H1 (cell line): ENCODE results near the gene TBX3. TPM values are rescaled to one million over a fixed set of nuclear protein-coding genes. Genes with fewer than 3 reads are reported as not detected.

ENCODE experiments used
- CTCF ChIA-PET: fragments of 300-600 bp; sonication (Branson Sonifier 250); formaldehyde crosslinking; loops from one replicate; lab custom pipeline; 2021; ENCODE audit not compliant: partially characterized antibody; lab: Charles Lee
- POLR2A ChIA-PET: fragments of 300-600 bp; sonication (Branson Sonifier 250); formaldehyde crosslinking; loops from one replicate; lab custom pipeline; 2021; ENCODE audit warnings: inconsistent platforms; ENCODE audit not compliant: partially characterized antibody; lab: Charles Lee
- DNase-seq, 2 experiments: peaks; one replicate each; pipeline versions ENCODE4 v3.0.0 to v3.0.0-alpha.2; 2010 to 2022; ENCODE audit warnings: low spot score in 2 of 2, low read depth in 1 of 2, mixed read lengths in 1 of 2
- FAIRE-seq: peaks from 2 replicates; lab custom pipeline; 2011; peaks lifted over from hg19 to GRCh38; lab: Jason Lieb, UNC
- H2AFZ ChIP-seq: 2 replicates; pipeline ENCODE4 v1.8.1; 2012; ENCODE audit warnings: low read length, inconsistent platforms
- H2AK5ac ChIP-seq: 2 replicates; pipeline ENCODE4 v1.6.1; 2013; ENCODE audit warnings: low read depth, low read length
- H2BK120ac ChIP-seq: replicated peaks from 2 replicates; pipeline ENCODE3; 2013; ENCODE audit warnings: low read depth, low read length, inconsistent platforms
- H2BK12ac ChIP-seq: 2 replicates; pipeline ENCODE4 v1.6.1; 2013; ENCODE audit warnings: low read depth, low read length
- H2BK15ac ChIP-seq: 2 replicates; pipeline ENCODE4 v1.6.1; 2013; ENCODE audit warnings: low read length
- H2BK20ac ChIP-seq: 2 replicates; pipeline ENCODE4 v1.6.1; 2013; ENCODE audit warnings: low read length
- H2BK5ac ChIP-seq: 2 replicates; pipeline ENCODE4 v1.6.1; 2013; ENCODE audit warnings: low read depth, low read length
- H3K14ac ChIP-seq: 2 replicates; pipeline ENCODE4 v1.6.1; 2013; ENCODE audit warnings: inconsistent platforms; ENCODE audit not compliant: insufficient read length
- H3K18ac ChIP-seq: 2 replicates; pipeline ENCODE4 v1.6.1; 2013; ENCODE audit warnings: low read length; ENCODE audit errors: extremely low read depth
- H3K23ac ChIP-seq: 2 replicates; pipeline ENCODE4 v1.6.1; 2013; ENCODE audit warnings: inconsistent platforms; ENCODE audit not compliant: insufficient read length
- H3K23me2 ChIP-seq: 2 replicates; pipeline ENCODE4 v1.6.1; 2013; ENCODE audit warnings: low read depth, low read length
- H3K27ac ChIP-seq: 2 replicates; pipeline ENCODE4 v1.6.1; 2011; ENCODE audit warnings: low read depth, low read length, inconsistent platforms
- H3K27me3 ChIP-seq, 4 experiments: replicated peaks in 1 of 4; 1 replicate in 1 of 4; 2 replicates in 3 of 4; pipeline versions ENCODE4 v1.6.1 to v1.8.1; 2011 to 2013; ENCODE audit warnings: low read length in 3 of 4, mild to moderate bottlenecking in 3 of 4, inconsistent platforms in 2 of 4, mixed read lengths in 2 of 4, moderate library complexity in 1 of 4; ENCODE audit not compliant: control insufficient read depth in 3 of 4, insufficient read depth in 3 of 4; ENCODE audit errors: extremely low read depth in 1 of 4
- H3K36me3 ChIP-seq, 4 experiments: 2 replicates each; pipeline versions ENCODE4 v1.6.1 to v1.8.1; 2011 to 2013; ENCODE audit warnings: mild to moderate bottlenecking in 4 of 4, low read length in 3 of 4, moderate library complexity in 2 of 4, control low read depth in 1 of 4, inconsistent platforms in 1 of 4; ENCODE audit not compliant: insufficient read depth in 4 of 4, control insufficient read depth in 2 of 4
- H3K4ac ChIP-seq: replicated peaks from 2 replicates; pipeline ENCODE3; 2013; ENCODE audit warnings: low read length, low read depth, mixed read lengths, inconsistent platforms; ENCODE audit not compliant: insufficient read length
- H3K4me1 ChIP-seq, 4 experiments: replicated peaks in 1 of 4; 1 replicate in 1 of 4; 2 replicates in 3 of 4; pipeline versions ENCODE4 v1.6.1 to v1.8.1; 2011 to 2013; ENCODE audit warnings: low read length in 3 of 4, inconsistent platforms in 2 of 4, mixed read lengths in 1 of 4; ENCODE audit not compliant: insufficient read depth in 4 of 4, control insufficient read depth in 3 of 4
- H3K4me2 ChIP-seq, 2 experiments: 2 replicates each; pipeline versions ENCODE4 v1.6.1 to v1.8.1; 2011 to 2013; ENCODE audit warnings: low read depth in 2 of 2, low read length in 2 of 2, control low read depth in 1 of 2, inconsistent platforms in 1 of 2, mild to moderate bottlenecking in 1 of 2; ENCODE audit not compliant: insufficient read depth in 1 of 2
- H3K4me3 ChIP-seq, 4 experiments: fragments of 200-600, 300-600 bp in 1 of 4; sonication (generic), shearing (Covaris generic), sonication (Bioruptor Twin) in 1 of 4; 2 replicates each; pipeline versions ENCODE4 v1.5.1 to v1.8.1; 2011 to 2016; ENCODE audit warnings: low read length in 4 of 4, low read depth in 3 of 4, control low read depth in 2 of 4, inconsistent platforms in 2 of 4, mild to moderate bottlenecking in 2 of 4, mixed read lengths in 1 of 4, moderate library complexity in 1 of 4; ENCODE audit not compliant: insufficient read depth in 2 of 4; ENCODE audit errors: extremely low read depth in 1 of 4
- H3K56ac ChIP-seq: replicated peaks from 2 replicates; pipeline ENCODE3; 2013; ENCODE audit warnings: low read depth, mild to moderate bottlenecking, mixed read lengths, low read length, inconsistent platforms; ENCODE audit not compliant: insufficient read length
- H3K79me1 ChIP-seq: 2 replicates; pipeline ENCODE4 v1.6.1; 2013; ENCODE audit warnings: low read depth, low read length, control low read depth
- H3K79me2 ChIP-seq, 2 experiments: 2 replicates each; pipeline versions ENCODE4 v1.6.1 to v1.8.1; 2012 to 2013; ENCODE audit warnings: low read length in 2 of 2, mild to moderate bottlenecking in 2 of 2, inconsistent platforms in 1 of 2; ENCODE audit not compliant: insufficient read depth in 2 of 2, control insufficient read depth in 1 of 2
- H3K9ac ChIP-seq, 4 experiments: replicated peaks in 1 of 4; 1 replicate in 1 of 4; 2 replicates in 3 of 4; pipeline versions ENCODE4 v1.6.1 to v1.8.1; 2011 to 2013; ENCODE audit warnings: low read depth in 3 of 4, low read length in 3 of 4, control low read depth in 2 of 4, mild to moderate bottlenecking in 2 of 4, moderate library complexity in 2 of 4, inconsistent platforms in 1 of 4; ENCODE audit errors: extremely low read depth in 1 of 4
- H3K9me3 ChIP-seq, 2 experiments: 2 replicates each; pipeline versions ENCODE4 v1.6.1 to v1.8.1; 2012 to 2013; ENCODE audit warnings: mild to moderate bottlenecking in 2 of 2, moderate library complexity in 2 of 2, control low read depth in 1 of 2, inconsistent platforms in 1 of 2, low read depth in 1 of 2, low read length in 1 of 2, mixed read lengths in 1 of 2; ENCODE audit not compliant: insufficient read depth in 2 of 2
- H4K20me1 ChIP-seq, 2 experiments: replicated peaks in 1 of 2; 2 replicates each; pipeline versions ENCODE3 to v1.8.1; 2011 to 2013; ENCODE audit warnings: inconsistent platforms in 2 of 2, low read length in 2 of 2, mild to moderate bottlenecking in 1 of 2; ENCODE audit not compliant: insufficient read depth in 2 of 2, control insufficient read depth in 1 of 2
- H4K5ac ChIP-seq: 2 replicates; pipeline ENCODE4 v1.6.1; 2013; ENCODE audit warnings: low read length, low read depth, mixed read lengths, inconsistent platforms; ENCODE audit not compliant: insufficient read length
- H4K8ac ChIP-seq: 2 replicates; pipeline ENCODE4 v1.8.0; 2013; ENCODE audit warnings: mild to moderate bottlenecking, moderate library complexity, low read length, inconsistent platforms; ENCODE audit not compliant: insufficient read depth; ENCODE audit errors: extremely low read depth
- H4K91ac ChIP-seq: replicated peaks from 2 replicates; pipeline ENCODE3; 2013; ENCODE audit warnings: low read length, mixed read lengths, inconsistent platforms; ENCODE audit not compliant: insufficient read length
- ASH2L ChIP-seq: fragments of 200-600, 300-600 bp; sonication (generic); IDR thresholded peaks from one replicate; pipeline ENCODE4 v1.7.1; 2017; ENCODE audit warnings: low read length
- CBX8 ChIP-seq: fragments of 300-800, 300-1000 bp; sonication (generic); IDR thresholded peaks from 2 replicates; pipeline ENCODE4 v1.7.1; 2016; ENCODE audit warnings: low read depth, low read length, borderline replicate concordance
- EP300 ChIP-seq, 2 experiments: IDR thresholded peaks; 1 replicate in 1 of 2; 2 replicates in 1 of 2; pipeline ENCODE4 v1.6.1; 2011 to 2012; ENCODE audit warnings: low read depth in 2 of 2, low read length in 2 of 2, mild to moderate bottlenecking in 2 of 2, borderline replicate concordance in 1 of 2, inconsistent platforms in 1 of 2, moderate library complexity in 1 of 2
- EZH2 ChIP-seq: fragments of 200-600 bp; sonication (generic); IDR thresholded peaks from 2 replicates; pipeline ENCODE4 v1.7.1; 2012; ENCODE audit warnings: low read depth, mild to moderate bottlenecking, moderate library complexity, low read length, inconsistent platforms; ENCODE audit not compliant: severe bottlenecking
- FOSL1 ChIP-seq: IDR thresholded peaks from 2 replicates; pipeline ENCODE4 v1.6.1; 2011; ENCODE audit warnings: mild to moderate bottlenecking, low read depth, low read length, moderate library complexity; ENCODE audit not compliant: insufficient read depth
- KDM5A ChIP-seq: fragments of 200-600 bp; IDR thresholded peaks from 2 replicates; pipeline ENCODE4 v1.7.1; 2012; ENCODE audit warnings: mild to moderate bottlenecking, low read length, inconsistent platforms, mixed read lengths
- POLR2A ChIP-seq, 2 experiments: IDR thresholded peaks; 1 replicate in 1 of 2; 2 replicates in 1 of 2; pipeline ENCODE4 v1.6.1; 2011; ENCODE audit warnings: low read depth in 2 of 2, low read length in 2 of 2, mild to moderate bottlenecking in 2 of 2; ENCODE audit errors: control extremely low read depth in 1 of 2
- RAD21 ChIP-seq, 2 experiments: IDR thresholded peaks in 1 of 2; conservative IDR thresholded peaks in 1 of 2; 2 replicates each; pipeline ENCODE4 v1.6.1; 2011; ENCODE audit warnings: low read depth in 2 of 2, low read length in 2 of 2, improper control_type of control experiment in 1 of 2, inconsistent platforms in 1 of 2, mild to moderate bottlenecking in 1 of 2, moderate library complexity in 1 of 2
- SIRT6 ChIP-seq: IDR thresholded peaks from one replicate; pipeline ENCODE4 v1.7.1; 2012; ENCODE audit warnings: low read length, inconsistent platforms
- SP4 ChIP-seq: IDR thresholded peaks from 2 replicates; pipeline ENCODE4 v1.6.1; 2012; ENCODE audit warnings: low read length, inconsistent platforms
- ZNF274 ChIP-seq: IDR thresholded peaks from 2 replicates; pipeline ENCODE4 v1.7.0; 2012; ENCODE audit warnings: low read length, borderline replicate concordance; ENCODE audit errors: extremely low read depth
- WGBS, 2 experiments: shearing (Covaris generic) in 1 of 2; methylation state at CpG; one replicate each; pipeline versions ENCODE4 v1.1.6 to v1.1.7; 2013 to 2015; ENCODE audit warnings: low lambda C conversion rate in 2 of 2, mixed read lengths in 2 of 2, inconsistent platforms in 1 of 2, low coverage in 1 of 2, missing lambda C conversion rate in 1 of 2; ENCODE audit not compliant: insufficient replicate concordance in 2 of 2, insufficient coverage in 1 of 2, insufficient read length in 1 of 2; ENCODE audit errors: extremely low coverage in 1 of 2, missing lambda C conversion rate in 1 of 2; 5-methylcytosine and 5-hydroxymethylcytosine counted together
- polyA plus RNA-seq, 7 experiments: library from polyadenylated mRNA; depleted of rRNA in 3 of 7; stranded (reverse) in 5 of 7; unstranded in 2 of 7; fragments of >200 nt in 5 of 7; fragments of 200-250 nt in 2 of 7; gene quantifications; 1 replicate in 5 of 7; 2 replicates in 1 of 7; 4 replicates in 1 of 7; pipeline versions ENCODE4 v1.2.1 to v1.2.3, GENCODE V29; 2011 to 2013; ENCODE audit warnings: missing spikeins in 2 of 7, mixed read lengths in 2 of 7
- total RNA-seq: library from RNA; stranded (reverse); fragmentation: NEBNext Ultra II Directional; extraction: Animal tissue kit (Norgen Biotek cat#: 25700); gene quantifications from 2 replicates; pipeline ENCODE4 v1.2.1, GENCODE V29; 2021
- TF ChIP-seq, protein P1 (sequence below): IDR thresholded peaks from 2 replicates; pipeline ENCODE4 v1.6.1; 2012; ENCODE audit warnings: inconsistent platforms

The TBX3 gene
- total and polyA plus RNA-seq, 2 of the 8 experiments (the other 6 are each of a cell fraction or from before 2014, with no cell fraction given): 0.09 to 1.0 TPM

GRCh38 chr12:114681116-114681871 is 2.7 kb downstream of the TBX3 start:
- no peak overlapping the region for H2BK20ac ChIP-seq
- H2BK5ac ChIP-seq: no peak overlapping the region
- H3K14ac ChIP-seq: no peak overlapping the region
- no peak overlapping the region; a peak in 1 of 4 replicates for H3K4me2 ChIP-seq
- H2AFZ ChIP-seq: no peak overlapping the region
- peaks cover 6 to 16% of the 10 kb centered on the region in 2 experiments for H4K20me1 ChIP-seq
- H4K5ac ChIP-seq: no peak overlapping the region
- peaks cover 21 to 43% (median 26%) of the 10 kb centered on the region in 4 experiments for H3K4me1 ChIP-seq
- H3K9ac ChIP-seq: no peak overlapping the region
- H2AK5ac ChIP-seq: no peak overlapping the region
- H3K79me2 ChIP-seq: no peaks in the 10 kb centered on the region
- H2BK12ac ChIP-seq: no peak overlapping the region; the same call in 1 of the 2 replicates
- DNase-seq (no peak), FAIRE-seq (no peak)
- no peak overlapping the region for H2BK15ac ChIP-seq
- ChIA-PET POLR2A (interaction anchor here (5.2 kb wide), 1 partner anchor 10 kb away, joined by 45 read pairs; no protein-coding TSS in a partner anchor), CTCF (interaction anchor here (0.7 to 1.0 kb wide), 2 partner anchors 18 to 776 kb away, joined by 3 read pairs; no protein-coding TSS in a partner anchor)
- no peak overlapping the region for H3K18ac ChIP-seq
- no peak overlapping the region for H3K27ac ChIP-seq
- peaks cover 73 to 94% (median 88%) of the 10 kb centered on the region in 4 experiments for H3K27me3 ChIP-seq
- H3K4ac ChIP-seq: no peak overlapping the region
- no peaks in the 10 kb centered on the region for H3K36me3 ChIP-seq
- 8% methylated on average over 17 of the region's 17 CpGs; no CpG with 5 or more reads in 1 of the 2 experiments for WGBS, 2 experiments
- H3K23me2 ChIP-seq: peaks cover 13% of the 10 kb centered on the region; the same call in 1 of the 2 replicates
- H4K8ac ChIP-seq: no peak overlapping the region
- H4K91ac ChIP-seq: no peak overlapping the region
- H3K9me3 ChIP-seq: no peaks in the 10 kb centered on the region
- no peak overlapping the region for H3K56ac ChIP-seq
- H3K4me3 ChIP-seq: no peak overlapping the region
- no peaks in the 10 kb centered on the region for H3K79me1 ChIP-seq
- no peak overlapping the region for H3K23ac ChIP-seq
- H2BK120ac ChIP-seq: no peak overlapping the region
- TF ChIP-seq ASH2L (no peak), FOSL1 (no peak), SP4 (no peak), CBX8 (peak; percentile 86; the same call in 1 of the 2 replicates), RAD21 (IDR thresholded peaks at IDR 0.05 in 1 of 2, conservative IDR thresholded peaks at IDR 0.05 in 1 of 2; ENCODE audit: low read depth in 2 of 2, low read length in 2 of 2) (no peak), KDM5A (no peak), SIRT6 (no peak), ZNF274 (no peak), POLR2A (IDR thresholded peaks at IDR 0.05; ENCODE audit: control extremely low read depth in 1 of 2, low read depth in 2 of 2, low read length in 2 of 2) (no peak), EP300 (IDR thresholded peaks at IDR 0.05; ENCODE audit: borderline replicate concordance in 1 of 2, low read depth in 2 of 2, low read length in 2 of 2) (no peak), EZH2 (peak; percentile 72)
- TF ChIP-seq, protein P1, sequence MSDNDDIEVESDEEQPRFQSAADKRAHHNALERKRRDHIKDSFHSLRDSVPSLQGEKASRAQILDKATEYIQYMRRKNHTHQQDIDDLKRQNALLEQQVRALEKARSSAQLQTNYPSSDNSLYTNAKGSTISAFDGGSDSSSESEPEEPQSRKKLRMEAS: no peak
